ENCODE measurements around the gene PTPN12.
"Not testable (repeated sequence)": the region's sequence is repeated elsewhere in the genome, so short reads cannot be mapped to it uniquely, and the experiment has no call there.

PTPN12 gene

GRCh38 chr7:77580762-77581350 is 43.8 kb downstream of the PTPN12 start:
- DNase-seq (ENCODE audit: low spot score): no peak

DNA sequence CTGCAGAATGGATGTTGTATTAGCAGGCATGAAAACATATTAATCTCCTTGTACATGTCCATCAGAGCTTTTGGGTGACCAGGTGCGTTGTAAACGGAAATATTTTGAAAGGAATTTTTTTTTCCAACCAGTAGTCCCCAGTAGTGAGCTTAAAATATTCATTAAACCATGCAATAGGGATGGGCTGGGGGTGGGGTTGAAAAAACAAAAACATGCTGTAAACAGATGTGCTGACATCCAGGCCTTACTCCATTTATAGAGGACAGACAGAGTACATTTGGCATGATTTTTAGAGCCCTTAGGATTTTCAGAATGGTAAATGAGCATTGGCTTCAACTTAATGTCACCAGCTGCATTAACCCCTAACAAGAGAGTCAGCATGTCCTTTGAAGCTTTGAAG is 50.2 kb downstream of the PTPN12 start:
- no peak for DNase-seq (ENCODE audit: low spot score)

GRCh38 chr7:77600952-77601351 is 63.9 kb downstream of the PTPN12 start:
- DNase-seq (ENCODE audit: low spot score): no peak

DNA sequence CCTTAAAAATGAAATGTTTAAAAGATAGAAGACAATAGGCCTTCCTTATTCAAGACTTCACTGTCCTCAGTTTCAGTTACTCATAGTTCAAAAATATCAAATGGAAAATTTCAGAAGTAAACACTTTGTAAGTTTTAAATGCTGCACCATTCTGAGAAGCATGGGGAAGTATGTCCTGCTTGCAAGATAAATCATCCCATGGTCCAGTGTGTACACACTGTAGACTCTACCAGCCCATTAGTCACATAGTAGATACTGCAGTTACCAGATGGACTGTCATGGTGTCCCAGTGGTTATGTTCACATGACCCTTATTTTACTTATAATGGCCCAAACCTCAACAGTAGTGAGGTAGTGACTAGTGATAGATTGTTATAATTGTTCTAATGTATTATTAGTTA is 69.5 kb downstream of the PTPN12 start:
- no peak for DNase-seq (ENCODE audit: low spot score)

- DNase-seq (ENCODE audit: low spot score): no peak
Observed at GRCh38 chr7:77619314-77619713, 82.2 kb downstream of the PTPN12 start.

DNA sequence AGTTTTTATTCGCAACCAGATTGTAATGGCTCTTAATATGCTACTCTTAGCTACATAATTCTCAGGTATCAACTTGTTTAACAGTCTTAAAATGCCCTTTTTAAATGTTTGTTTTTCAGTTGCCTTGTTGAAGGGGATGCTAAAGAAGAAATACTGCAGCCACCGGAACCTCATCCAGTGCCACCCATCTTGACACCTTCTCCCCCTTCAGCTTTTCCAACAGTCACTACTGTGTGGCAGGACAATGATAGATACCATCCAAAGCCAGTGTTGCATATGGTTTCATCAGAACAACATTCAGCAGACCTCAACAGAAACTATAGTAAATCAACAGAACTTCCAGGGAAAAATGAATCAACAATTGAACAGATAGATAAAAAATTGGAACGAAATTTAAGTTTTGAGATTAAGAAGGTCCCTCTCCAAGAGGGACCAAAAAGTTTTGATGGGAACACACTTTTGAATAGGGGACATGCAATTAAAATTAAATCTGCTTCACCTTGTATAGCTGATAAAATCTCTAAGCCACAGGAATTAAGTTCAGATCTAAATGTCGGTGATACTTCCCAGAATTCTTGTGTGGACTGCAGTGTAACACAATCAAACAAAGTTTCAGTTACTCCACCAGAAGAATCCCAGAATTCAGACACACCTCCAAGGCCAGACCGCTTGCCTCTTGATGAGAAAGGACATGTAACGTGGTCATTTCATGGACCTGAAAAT is 89.7 kb downstream of the PTPN12 start:
- DNase-seq (ENCODE audit: low spot score): no peak

DNA sequence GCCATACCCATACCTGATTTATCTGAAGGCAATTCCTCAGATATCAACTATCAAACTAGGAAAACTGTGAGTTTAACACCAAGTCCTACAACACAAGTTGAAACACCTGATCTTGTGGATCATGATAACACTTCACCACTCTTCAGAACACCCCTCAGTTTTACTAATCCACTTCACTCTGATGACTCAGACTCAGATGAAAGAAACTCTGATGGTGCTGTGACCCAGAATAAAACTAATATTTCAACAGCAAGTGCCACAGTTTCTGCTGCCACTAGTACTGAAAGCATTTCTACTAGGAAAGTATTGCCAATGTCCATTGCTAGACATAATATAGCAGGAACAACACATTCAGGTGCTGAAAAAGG is 90.2 kb downstream of the PTPN12 start:
- no peak for DNase-seq (ENCODE audit: low spot score)

DNA sequence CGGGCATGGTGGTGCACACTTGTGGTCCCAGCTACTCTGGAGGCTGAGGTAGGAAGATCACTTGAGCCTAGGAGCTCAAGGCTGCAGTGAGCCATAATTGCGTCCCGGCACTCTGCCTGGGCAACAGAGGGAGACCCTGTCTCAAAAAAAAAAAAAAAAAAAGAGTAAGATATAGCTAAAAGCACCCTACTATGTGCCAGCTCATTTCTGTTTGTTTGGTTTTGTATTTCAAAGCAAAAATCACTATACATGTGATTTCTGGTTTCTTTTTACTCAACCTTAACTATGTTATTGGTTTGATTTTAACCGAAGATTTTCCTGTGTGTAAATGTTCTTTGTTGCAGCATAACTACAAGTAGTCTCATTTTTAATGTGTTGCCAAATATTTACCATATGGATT is 92.7 kb downstream of the PTPN12 start:
- DNase-seq (ENCODE audit: low spot score): no peak

DNA sequence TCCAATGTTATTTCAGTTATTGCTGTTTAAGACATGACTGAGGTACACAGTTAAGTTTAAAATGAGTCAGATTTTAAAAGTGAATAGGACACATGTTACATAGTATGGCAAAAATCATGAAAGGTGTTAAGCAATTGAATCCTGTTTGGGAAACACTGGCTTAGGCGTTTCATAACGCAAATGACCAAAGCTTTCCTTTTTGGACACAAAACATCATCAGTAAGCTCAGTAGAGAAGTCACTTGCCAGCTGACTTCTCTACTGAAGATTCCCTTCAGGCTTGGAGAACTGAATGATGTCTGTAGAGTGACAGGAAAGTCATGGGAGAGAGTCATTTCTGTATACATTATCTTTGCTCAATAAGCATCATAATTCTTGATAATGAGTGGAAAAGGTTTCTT is 94.7 kb downstream of the PTPN12 start:
- DNase-seq (ENCODE audit: low spot score): no peak

GRCh38 chr7:77644774-77645173 is 107.7 kb downstream of the PTPN12 start:
- no peak for DNase-seq (ENCODE audit: low spot score)

DNA sequence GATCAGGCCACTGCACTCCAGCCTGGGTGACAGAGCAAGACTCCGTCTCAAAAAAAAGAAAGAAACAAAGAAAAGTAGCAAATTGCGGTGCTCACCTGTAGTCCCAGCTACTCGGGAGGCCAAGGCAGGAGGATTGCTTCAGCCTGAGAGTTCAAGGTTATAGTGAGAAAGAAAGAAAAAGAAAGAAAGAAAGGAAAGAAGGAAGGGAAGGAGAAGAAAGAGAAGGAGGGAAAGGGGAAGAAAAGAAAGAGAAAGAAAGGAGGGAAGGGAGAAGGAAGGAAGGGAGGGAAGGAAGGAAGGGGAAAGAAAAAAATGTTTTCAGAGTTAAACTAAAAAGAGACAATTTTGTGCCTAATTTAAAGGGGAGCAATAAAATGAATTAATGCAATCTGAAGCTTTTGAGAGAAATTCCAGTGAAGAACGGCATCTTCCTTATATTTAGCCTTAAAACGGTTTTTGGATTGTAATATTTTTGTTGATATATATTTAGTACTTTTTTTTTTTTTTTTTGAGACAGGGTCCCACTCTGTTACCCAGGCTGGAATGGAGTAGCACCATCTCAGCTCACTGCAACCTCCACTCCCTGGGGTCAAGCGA is 111.7 kb downstream of the PTPN12 start:
- DNase-seq (ENCODE audit: low spot score): no peak

GRCh38 chr7:77649716-77650349 is 112.7 kb downstream of the PTPN12 start:
- no peak for DNase-seq (ENCODE audit: low spot score)

DNA sequence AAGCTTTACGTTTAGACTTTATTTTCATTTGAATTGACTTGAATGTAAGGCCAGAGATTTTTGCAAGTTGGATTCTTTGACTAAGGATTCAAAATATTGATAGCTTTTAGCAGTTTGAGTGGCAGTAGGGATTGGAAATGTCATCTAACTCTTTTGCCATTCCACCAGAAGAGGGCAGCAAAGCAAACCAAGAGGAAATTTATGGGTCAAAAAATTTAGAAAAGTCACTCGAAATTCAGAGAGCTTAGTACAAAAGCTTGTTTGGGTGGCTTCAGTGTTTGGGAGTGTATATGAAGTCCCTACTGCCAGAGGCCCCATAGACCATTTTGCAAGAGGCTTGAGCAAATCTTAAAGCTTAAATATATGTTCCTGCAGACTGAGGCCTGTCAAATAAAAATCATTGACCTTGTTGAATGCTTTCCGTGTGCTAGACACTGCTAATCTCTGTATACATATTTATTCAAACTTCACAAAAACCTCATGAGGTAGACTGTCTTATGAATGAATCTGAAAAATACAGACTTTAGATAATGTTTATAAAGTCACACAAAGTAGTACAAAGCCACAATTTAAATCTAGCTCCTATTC is 114.6 kb downstream of the PTPN12 start:
- DNase-seq (ENCODE audit: low spot score): peak; percentile 52

- not testable (repeated sequence) for DNase-seq (ENCODE audit: low spot score)
Observed at GRCh38 chr7:77652826-77653225, 115.7 kb downstream of the PTPN12 start.

GRCh38 chr7:77653572-77653971 is 116.5 kb downstream of the PTPN12 start:
- no peak for DNase-seq (ENCODE audit: low spot score)

DNA sequence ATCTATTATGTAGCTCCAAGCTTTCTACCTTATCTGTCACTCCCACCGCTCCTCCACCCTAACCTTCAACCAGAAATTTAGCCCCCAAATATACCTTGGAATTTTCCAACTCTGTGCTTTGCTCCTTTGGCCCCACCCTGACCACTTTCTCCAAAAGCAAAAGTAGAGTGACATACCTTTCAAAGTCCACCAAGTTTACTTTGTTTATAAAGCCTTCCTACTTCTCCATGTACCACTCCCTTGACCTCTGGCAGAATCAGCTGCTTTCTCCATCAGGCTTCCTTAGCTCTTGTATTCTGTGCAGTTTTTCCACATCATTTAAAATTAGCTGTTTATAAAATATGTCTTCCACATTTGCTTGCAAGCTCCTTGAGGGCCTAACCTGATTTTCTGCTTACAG is 118.3 kb downstream of the PTPN12 start:
- no peak for DNase-seq (ENCODE audit: low spot score)

- no peak for DNase-seq (ENCODE audit: low spot score)
Observed at GRCh38 chr7:77655836-77656455, 118.9 kb downstream of the PTPN12 start.

DNA sequence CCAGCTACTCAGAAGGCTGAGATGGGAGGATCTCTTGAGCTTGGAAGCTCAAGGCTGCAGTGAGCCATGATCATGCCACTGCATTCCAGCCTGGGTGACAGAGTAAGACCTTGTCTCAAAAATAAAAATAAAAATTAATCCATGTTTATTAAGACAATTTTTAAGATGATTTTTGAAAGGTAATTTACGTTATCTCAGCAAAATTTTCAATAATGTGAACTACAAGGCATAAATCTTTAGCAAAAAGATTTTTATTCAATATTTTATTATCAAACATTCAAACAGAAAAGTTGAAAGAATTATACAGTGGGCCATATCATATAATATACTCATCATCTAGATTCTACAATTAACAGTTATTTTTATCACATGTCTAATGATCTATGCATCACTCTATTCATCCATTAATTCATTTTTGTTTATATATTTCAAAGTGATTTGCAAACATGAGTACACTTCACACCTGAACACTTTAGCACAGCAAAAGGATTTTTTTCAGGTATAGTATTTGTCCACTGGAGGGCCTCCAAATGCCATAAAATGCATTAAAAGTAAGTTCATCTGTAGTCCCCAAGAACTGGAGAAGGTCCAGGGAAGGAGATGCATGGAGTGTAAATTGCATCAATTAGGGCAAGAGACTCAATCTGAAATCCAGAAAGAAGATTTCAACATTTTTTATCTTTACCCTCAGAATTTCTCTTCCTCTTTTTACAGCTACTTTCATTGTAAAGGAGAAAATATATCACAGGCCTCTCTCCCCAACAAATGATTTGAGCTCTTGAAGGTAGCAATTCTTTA is 120.5 kb downstream of the PTPN12 start:
- peak; percentile 41 for DNase-seq (ENCODE audit: low spot score)

GRCh38 chr7:77658928-77659327 is 121.8 kb downstream of the PTPN12 start:
- no peak for DNase-seq (ENCODE audit: low spot score)

DNA sequence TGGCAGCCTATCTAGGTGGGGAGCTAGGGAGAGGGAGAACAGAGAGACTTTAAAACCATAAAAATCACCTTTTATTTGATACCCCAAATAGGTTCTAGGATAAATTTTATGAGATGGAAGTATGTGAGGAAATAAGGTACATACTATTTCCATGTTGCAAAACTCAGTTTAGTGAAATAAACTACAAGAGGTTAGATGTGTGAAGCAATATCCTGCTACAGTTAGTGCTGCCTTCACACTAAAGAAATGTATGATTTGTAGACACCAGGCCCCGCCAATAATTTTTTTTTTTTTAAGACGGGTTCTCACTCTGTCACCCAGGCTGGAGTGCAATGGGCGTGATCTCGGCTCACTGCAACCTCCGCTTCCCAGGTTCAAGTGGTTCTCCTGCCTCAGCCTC is 124.7 kb downstream of the PTPN12 start:
- no peak for DNase-seq (ENCODE audit: low spot score)

GRCh38 chr7:77662869-77663268 is 125.8 kb downstream of the PTPN12 start:
- no peak for DNase-seq (ENCODE audit: low spot score)

- DNase-seq (ENCODE audit: low spot score): no peak
Observed at GRCh38 chr7:77664715-77665114, 127.6 kb downstream of the PTPN12 start.
